Neuronal stem cell (in vitro differentiated cells): Measurements from ENCODE around the gene KDM1A.

Experiments used
- DNase-seq: peaks from one replicate; pipeline ENCODE4 v3.0.0-alpha.2; 2013; ENCODE audit warnings: low spot score
- H2AFZ ChIP-seq: one replicate; pipeline ENCODE4 v1.6.1; 2013; ENCODE audit warnings: mild to moderate bottlenecking, low read length, inconsistent platforms
- H2AK5ac ChIP-seq: 2 replicates; pipeline ENCODE4 v1.6.1; 2013; ENCODE audit warnings: low read depth, mild to moderate bottlenecking, inconsistent platforms, low read length, moderate library complexity, mixed read lengths
- H2BK120ac ChIP-seq: 2 replicates; pipeline ENCODE4 v1.6.1; 2013; ENCODE audit warnings: low read depth, mild to moderate bottlenecking, inconsistent platforms, low read length, moderate library complexity, mixed read lengths
- H2BK12ac ChIP-seq: one replicate; pipeline ENCODE4 v1.6.1; 2013; ENCODE audit warnings: low read length, inconsistent platforms
- H2BK15ac ChIP-seq: 2 replicates; pipeline ENCODE4 v1.6.1; 2013; ENCODE audit warnings: mild to moderate bottlenecking, low read length, inconsistent platforms, mixed read lengths
- H2BK5ac ChIP-seq: one replicate; pipeline ENCODE4 v1.6.1; 2013; ENCODE audit warnings: inconsistent platforms, mild to moderate bottlenecking, low read length, moderate library complexity
- H3K14ac ChIP-seq: one replicate; pipeline ENCODE4 v1.6.1; 2013; ENCODE audit warnings: low read length, inconsistent platforms
- H3K18ac ChIP-seq: 2 replicates; pipeline ENCODE4 v1.6.1; 2013; ENCODE audit warnings: low read length, inconsistent platforms
- H3K23ac ChIP-seq: 2 replicates; pipeline ENCODE4 v1.6.1; 2013; ENCODE audit warnings: low read depth, mild to moderate bottlenecking, mixed read lengths, low read length, inconsistent platforms; ENCODE audit not compliant: poor library complexity
- H3K27ac ChIP-seq: replicated peaks from 3 replicates; pipeline ENCODE4 v1.5.1; 2013; ENCODE audit warnings: low read length, inconsistent platforms
- H3K27me3 ChIP-seq, 3 experiments: 2 replicates each; pipeline ENCODE4 v1.6.1; 2013; ENCODE audit warnings: low read length in 3 of 3, mild to moderate bottlenecking in 2 of 3, inconsistent platforms in 1 of 3, low read depth in 1 of 3, mixed read lengths in 1 of 3, moderate library complexity in 1 of 3; ENCODE audit not compliant: control insufficient read depth in 3 of 3, insufficient read depth in 3 of 3
- H3K36me3 ChIP-seq, 2 donors: replicated peaks in 1 of 2; 2 replicates each; pipeline ENCODE4 v1.6.1; 2013; ENCODE audit warnings: low read length in 2 of 2; ENCODE audit not compliant: control insufficient read depth in 2 of 2, insufficient read depth in 2 of 2
- H3K4ac ChIP-seq: 2 replicates; pipeline ENCODE4 v1.6.1; 2013; ENCODE audit warnings: inconsistent platforms, mild to moderate bottlenecking, low read length, moderate library complexity
- H3K4me1 ChIP-seq, 2 donors: 1 replicate in 1 of 2; 2 replicates in 1 of 2; pipeline ENCODE4 v1.6.1; 2013; ENCODE audit warnings: low read length in 2 of 2, low read depth in 1 of 2; ENCODE audit not compliant: control insufficient read depth in 2 of 2, insufficient read depth in 1 of 2
- H3K4me2 ChIP-seq: one replicate; pipeline ENCODE4 v1.6.1; 2013; ENCODE audit warnings: mild to moderate bottlenecking, low read length, inconsistent platforms; ENCODE audit not compliant: insufficient read depth, poor library complexity, severe bottlenecking
- H3K4me3 ChIP-seq, 2 donors: 2 replicates each; pipeline ENCODE4 v1.5.1; 2013; ENCODE audit warnings: low read length in 2 of 2, mild to moderate bottlenecking in 2 of 2, inconsistent platforms in 1 of 2, moderate library complexity in 1 of 2
- H3K79me1 ChIP-seq: one replicate; pipeline ENCODE4 v1.6.1; 2013; ENCODE audit warnings: low read depth, mild to moderate bottlenecking, inconsistent platforms, low read length, moderate library complexity
- H3K9ac ChIP-seq: one replicate; pipeline ENCODE4 v1.6.1; 2013; ENCODE audit warnings: mild to moderate bottlenecking, low read depth, low read length, inconsistent platforms; ENCODE audit not compliant: poor library complexity
- H3K9me3 ChIP-seq, 2 donors: replicated peaks in 1 of 2; 2 replicates each; pipeline versions ENCODE3 to v1.6.1; 2013; ENCODE audit warnings: low read length in 2 of 2, mild to moderate bottlenecking in 2 of 2, inconsistent platforms in 1 of 2, low read depth in 1 of 2, mixed read lengths in 1 of 2, moderate library complexity in 1 of 2; ENCODE audit not compliant: control insufficient read depth in 2 of 2, insufficient read depth in 1 of 2
- H4K8ac ChIP-seq: one replicate; pipeline ENCODE4 v1.6.1; 2013; ENCODE audit warnings: low read depth, mild to moderate bottlenecking, inconsistent platforms, low read length, moderate library complexity
- H4K91ac ChIP-seq: one replicate; pipeline ENCODE4 v1.6.1; 2013; ENCODE audit warnings: low read length, low read depth, mild to moderate bottlenecking, inconsistent platforms; ENCODE audit not compliant: poor library complexity
- WGBS, 2 donors: extraction: QIAGEN DNeasy Blood & Tissue Kit; methylation state at CpG; one replicate each; pipeline ENCODE4 v1.1.7; 2013; ENCODE audit warnings: missing lambda C conversion rate in 2 of 2, mixed read lengths in 1 of 2; ENCODE audit not compliant: insufficient read length in 2 of 2, insufficient replicate concordance in 1 of 2; ENCODE audit errors: extremely low coverage in 2 of 2; 5-methylcytosine and 5-hydroxymethylcytosine counted together

The KDM1A gene

DNA sequence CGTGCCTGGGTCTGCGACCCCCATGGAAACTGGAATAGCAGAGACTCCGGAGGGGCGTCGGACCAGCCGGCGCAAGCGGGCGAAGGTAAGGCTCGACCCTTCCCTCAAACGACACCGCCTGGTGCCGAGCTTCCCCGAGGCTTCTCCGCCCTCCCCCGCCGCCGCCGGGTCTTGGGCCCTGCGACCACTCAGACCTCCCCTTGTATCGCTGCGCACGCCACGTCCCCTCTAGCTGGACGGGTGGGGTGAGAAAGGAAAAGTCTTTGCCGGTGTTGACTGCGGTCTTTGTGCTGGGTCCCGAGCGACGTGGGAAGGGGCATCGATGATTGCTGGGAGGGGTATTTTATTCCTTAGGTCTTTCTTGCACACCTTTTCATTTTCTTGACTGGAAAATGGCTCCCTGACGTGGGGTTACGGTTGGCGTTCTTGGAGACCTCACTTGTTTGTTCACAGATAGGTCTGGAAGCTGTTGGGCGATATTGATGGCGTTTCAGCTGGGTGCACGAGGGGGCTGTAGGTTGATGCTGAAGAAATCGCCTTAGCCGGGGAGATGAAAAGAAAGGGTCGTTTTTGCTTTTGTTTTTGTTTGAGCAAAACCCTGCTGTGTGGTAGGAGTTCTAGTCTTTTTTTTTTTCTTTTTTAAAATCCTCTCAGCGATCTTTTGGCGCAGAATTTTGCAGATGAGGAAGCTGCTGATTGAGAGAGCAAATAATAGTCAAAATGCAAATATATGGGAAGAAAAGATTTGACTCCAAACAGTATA lies 776 bp downstream of the KDM1A start:
- Histone ChIP-seq H3K4me3 (peak overlapping the region; percentile 81 to 99), H2BK120ac (no peak overlapping the region), H3K27ac (peak overlapping the region; percentile 92), H3K4ac (peak overlapping the region; percentile 90), H3K14ac (peak overlapping the region; percentile 97), H3K9ac (peak overlapping the region; percentile 95), H2AK5ac (peak overlapping the region; percentile 95), H3K4me2 (peak overlapping the region; percentile 67), H3K79me1 (no peaks in the 10 kb centered on the region), H4K91ac (peak overlapping the region; percentile 64), H3K23ac (peak overlapping the region; percentile 100), H3K36me3 (peaks cover 0 to 9% of the 10 kb centered on the region in 2 donors), H2BK5ac (peak overlapping the region; percentile 95), H2AFZ (peak overlapping the region; percentile 84), H3K18ac (peak overlapping the region; percentile 96), H3K27me3 (no peaks in the 10 kb centered on the region), H3K9me3 (peaks cover 1 to 36% of the 10 kb centered on the region in 2 donors), H2BK12ac (no peak overlapping the region), H4K8ac (peak overlapping the region; percentile 52), H2BK15ac (peak overlapping the region; percentile 56), H3K4me1 (no peaks in the 10 kb centered on the region)
- WGBS, 2 donors, result no CpG with 5 or more reads among the region's 42 CpGs
- DNase-seq, result peak; percentile 39

- no peak overlapping the region for H3K27ac ChIP-seq
- H3K9me3 ChIP-seq, result peaks cover 1 to 42% of the 10 kb centered on the region in 2 donors
- H3K18ac ChIP-seq, result no peak overlapping the region
- no peak overlapping the region for H2BK15ac ChIP-seq
- peak overlapping the region; percentile 67 for H3K4me2 ChIP-seq
- H3K23ac ChIP-seq, result no peak overlapping the region
- H3K79me1 ChIP-seq, result no peaks in the 10 kb centered on the region
- H2AK5ac ChIP-seq, result no peak overlapping the region
- WGBS, 2 donors, result no CpG with 5 or more reads among the region's 7 CpGs
- H3K14ac ChIP-seq, result no peak overlapping the region
- no peak overlapping the region for H2AFZ ChIP-seq
- H3K9ac ChIP-seq, result no peak overlapping the region
- no peak overlapping the region for H2BK5ac ChIP-seq
- peak overlapping the region; percentile 81 to 99 for H3K4me3 ChIP-seq
- H3K4ac ChIP-seq, result no peak overlapping the region
- H4K8ac ChIP-seq, result no peak overlapping the region
- H2BK12ac ChIP-seq, result no peak overlapping the region
- H3K4me1 ChIP-seq, result no peaks in the 10 kb centered on the region
- no peak overlapping the region for H4K91ac ChIP-seq
- no peak for DNase-seq
- no peaks in the 10 kb centered on the region for H3K27me3 ChIP-seq
- peaks cover 0 to 9% of the 10 kb centered on the region in 2 donors for H3K36me3 ChIP-seq
- no peak overlapping the region for H2BK120ac ChIP-seq
Observed at GRCh38 chr1:23020706-23021405, 1.6 kb downstream of the KDM1A start.

GRCh38 chr1:23021834-23022233 lies 2.6 kb downstream of the KDM1A start:
- Histone ChIP-seq H4K8ac (no peak overlapping the region), H3K9me3 (peaks cover 1 to 42% of the 10 kb centered on the region in 2 donors), H3K4me2 (no peak overlapping the region), H3K36me3 (peaks cover 0 to 9% of the 10 kb centered on the region in 2 donors), H3K27me3 (no peaks in the 10 kb centered on the region), H3K18ac (no peak overlapping the region), H2BK12ac (no peak overlapping the region), H3K14ac (no peak overlapping the region), H3K27ac (no peak overlapping the region), H2BK15ac (no peak overlapping the region), H3K23ac (no peak overlapping the region), H3K4me1 (no peaks in the 10 kb centered on the region), H3K4me3 (peak overlapping the region in 1 of 2 donors; percentile 81), H2BK120ac (no peak overlapping the region), H2AFZ (no peak overlapping the region), H2BK5ac (no peak overlapping the region), H3K9ac (no peak overlapping the region), H3K79me1 (no peaks in the 10 kb centered on the region), H4K91ac (no peak overlapping the region), H2AK5ac (no peak overlapping the region), H3K4ac (no peak overlapping the region)
- no peak for DNase-seq
- WGBS, 2 donors, result no CpG with 5 or more reads among the region's 2 CpGs

DNA sequence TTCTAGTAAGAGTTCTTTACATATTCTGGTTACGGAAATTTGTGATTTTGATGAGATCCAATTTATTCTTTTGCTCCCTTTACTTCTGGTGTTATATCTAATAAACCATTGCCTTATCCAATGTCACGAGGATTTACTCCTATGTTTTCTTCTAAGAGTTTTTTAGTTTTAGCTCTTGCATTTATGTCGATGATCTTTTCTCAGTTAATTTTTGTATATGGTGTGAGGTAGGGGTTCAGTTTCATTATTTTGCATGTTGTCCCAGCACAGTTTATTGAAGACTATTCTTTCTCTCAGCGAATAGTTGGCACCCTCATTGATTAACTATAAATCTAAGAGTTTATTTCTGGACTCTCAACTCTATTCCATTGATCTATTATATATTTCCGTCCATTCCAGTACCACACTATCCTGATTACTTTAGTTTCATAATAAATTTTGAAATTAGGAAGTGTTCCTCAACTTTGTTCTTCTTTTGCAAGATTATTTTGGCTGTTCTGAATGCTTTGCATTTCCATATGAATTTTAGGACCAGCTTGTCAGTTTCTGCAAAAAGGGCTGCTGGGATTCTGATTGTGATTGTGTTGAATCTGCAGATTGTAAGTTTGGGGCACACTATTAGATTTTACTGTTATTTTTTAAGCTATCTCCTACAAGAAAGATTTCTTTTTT lies 4.0 kb downstream of the KDM1A start:
- no peak overlapping the region for H3K4me2 ChIP-seq
- no peak overlapping the region for H3K27ac ChIP-seq
- H2BK120ac ChIP-seq, result no peak overlapping the region
- WGBS, 2 donors, result no CpG with 5 or more reads among the region's 5 CpGs
- no peak overlapping the region for H2AK5ac ChIP-seq
- H3K14ac ChIP-seq, result no peak overlapping the region
- H3K27me3 ChIP-seq, result no peaks in the 10 kb centered on the region
- no peak overlapping the region for H3K4me3 ChIP-seq
- no peak overlapping the region for H3K23ac ChIP-seq
- no peak overlapping the region for H3K9ac ChIP-seq
- peaks cover 0 to 1% of the 10 kb centered on the region in 2 donors for H3K4me1 ChIP-seq
- no peak for DNase-seq
- no peak overlapping the region for H2BK5ac ChIP-seq
- H2BK15ac ChIP-seq, result no peak overlapping the region
- no peak overlapping the region for H3K4ac ChIP-seq
- peaks cover 1 to 42% of the 10 kb centered on the region in 2 donors for H3K9me3 ChIP-seq
- H3K79me1 ChIP-seq, result no peaks in the 10 kb centered on the region
- H3K36me3 ChIP-seq, result peaks cover 0 to 9% of the 10 kb centered on the region in 2 donors
- H4K8ac ChIP-seq, result no peak overlapping the region
- no peak overlapping the region for H2BK12ac ChIP-seq
- H3K18ac ChIP-seq, result no peak overlapping the region
- H4K91ac ChIP-seq, result no peak overlapping the region
- no peak overlapping the region for H2AFZ ChIP-seq
